ENCODE data around the gene COPB1. TPM values are rescaled to one million over a fixed set of nuclear protein-coding genes. Genes with fewer than 3 reads are reported as not detected.

COPB1 gene
- total and polyA plus RNA-seq, 9 of the 15 experiments (the other 6 are each of a cell fraction or from before 2014, with no cell fraction given): 64.7 to 188 (median 91.6) TPM

DNA sequence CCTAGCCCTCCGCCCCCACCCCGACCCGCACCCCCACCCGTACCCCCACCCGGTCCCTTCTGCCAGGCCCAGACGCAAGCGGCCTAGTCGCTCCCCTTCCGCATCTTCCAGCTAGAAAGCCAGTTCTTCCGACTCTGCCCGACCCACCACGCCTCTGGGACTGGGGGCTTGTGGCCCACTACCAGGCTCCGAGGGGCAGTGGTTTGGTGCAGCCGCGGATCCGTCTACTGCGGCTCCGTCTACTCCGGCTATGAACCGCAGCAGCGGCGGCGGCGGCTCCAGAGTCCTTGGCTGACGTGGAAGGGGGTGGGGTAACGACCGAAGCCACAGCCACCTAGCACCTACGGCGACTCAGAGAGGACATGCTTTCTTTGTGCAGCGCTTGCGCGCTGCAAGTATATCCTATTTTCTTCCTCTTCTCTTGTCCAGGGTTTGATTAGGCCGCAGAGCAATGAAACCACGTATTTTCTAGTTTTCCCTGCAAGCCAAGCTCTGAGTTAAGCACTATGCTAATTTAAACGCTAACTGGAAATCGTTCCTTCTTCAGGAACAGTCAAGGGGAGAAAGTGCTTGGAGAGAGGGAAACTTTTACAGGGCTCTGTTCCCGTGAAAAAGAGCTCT is at the start of gene COPB1 (continued):
- TF ChIP-seq, protein P1, sequence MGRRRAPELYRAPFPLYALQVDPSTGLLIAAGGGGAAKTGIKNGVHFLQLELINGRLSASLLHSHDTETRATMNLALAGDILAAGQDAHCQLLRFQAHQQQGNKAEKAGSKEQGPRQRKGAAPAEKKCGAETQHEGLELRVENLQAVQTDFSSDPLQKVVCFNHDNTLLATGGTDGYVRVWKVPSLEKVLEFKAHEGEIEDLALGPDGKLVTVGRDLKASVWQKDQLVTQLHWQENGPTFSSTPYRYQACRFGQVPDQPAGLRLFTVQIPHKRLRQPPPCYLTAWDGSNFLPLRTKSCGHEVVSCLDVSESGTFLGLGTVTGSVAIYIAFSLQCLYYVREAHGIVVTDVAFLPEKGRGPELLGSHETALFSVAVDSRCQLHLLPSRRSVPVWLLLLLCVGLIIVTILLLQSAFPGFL (CRISPR knock-in tag; IDR thresholded peaks at IDR 0.05): no peak
- TF ChIP-seq RBFOX2 (IDR thresholded peaks at IDR 0.05; ENCODE audit: low read depth, low read length) (peak; percentile 95), ZNF583 (CRISPR knock-in tag; IDR thresholded peaks at IDR 0.05) (no peak), ARHGAP35 (IDR thresholded peaks at IDR 0.05; ENCODE audit: partially characterized antibody) (no peak), ZNF766 (CRISPR knock-in tag; conservative IDR thresholded peaks at IDR 0.05) (no peak), SOX6 (IDR thresholded peaks at IDR 0.05) (peak; percentile 43; the same call in 1 of the 2 replicates), ZNF212 (CRISPR knock-in tag; IDR thresholded peaks at IDR 0.05) (no peak), ZNF696 (CRISPR knock-in tag; conservative IDR thresholded peaks at IDR 0.05) (no peak), RAD51 (IDR thresholded peaks at IDR 0.05; ENCODE audit: borderline replicate concordance, low read depth) (no peak), PHF20 (IDR thresholded peaks at IDR 0.05; ENCODE audit: partially characterized antibody) (peak; percentile 73), GATAD2A (IDR thresholded peaks at IDR 0.05) (no peak), ELF2 (CRISPR knock-in tag; IDR thresholded peaks at IDR 0.05) (no peak), XRCC4 (IDR thresholded peaks at IDR 0.05; ENCODE audit: extremely low read depth, insufficient read depth, insufficient read length) (no peak), ZNF124 (CRISPR knock-in tag; IDR thresholded peaks at IDR 0.05) (no peak), PCBP2 (IDR thresholded peaks at IDR 0.05; ENCODE audit: low read depth, low read length, poor library complexity, severe bottlenecking) (no peak), RB1 (IDR thresholded peaks at IDR 0.05; ENCODE audit: low read depth) (peak; percentile 61), HDAC2 (IDR thresholded peaks at IDR 0.05) (no peak), SMC3 (conservative IDR thresholded peaks at IDR 0.05; ENCODE audit: insufficient read depth, low read depth, low read length) (no peak), PRPF4 (IDR thresholded peaks at IDR 0.05; ENCODE audit: insufficient read depth, low read depth, low read length, poor library complexity, severe bottlenecking) (no peak), MCM3 (IDR thresholded peaks at IDR 0.05) (no peak), ZNF146 (CRISPR knock-in tag; IDR thresholded peaks at IDR 0.05; ENCODE audit: unreplicated experiment) (no peak), NR3C1 (CRISPR knock-in tag; IDR thresholded peaks at IDR 0.05) (no peak), PHF21A (IDR thresholded peaks at IDR 0.05; ENCODE audit: borderline replicate concordance, low read depth) (no peak)
- TF ChIP-seq, protein P2, sequence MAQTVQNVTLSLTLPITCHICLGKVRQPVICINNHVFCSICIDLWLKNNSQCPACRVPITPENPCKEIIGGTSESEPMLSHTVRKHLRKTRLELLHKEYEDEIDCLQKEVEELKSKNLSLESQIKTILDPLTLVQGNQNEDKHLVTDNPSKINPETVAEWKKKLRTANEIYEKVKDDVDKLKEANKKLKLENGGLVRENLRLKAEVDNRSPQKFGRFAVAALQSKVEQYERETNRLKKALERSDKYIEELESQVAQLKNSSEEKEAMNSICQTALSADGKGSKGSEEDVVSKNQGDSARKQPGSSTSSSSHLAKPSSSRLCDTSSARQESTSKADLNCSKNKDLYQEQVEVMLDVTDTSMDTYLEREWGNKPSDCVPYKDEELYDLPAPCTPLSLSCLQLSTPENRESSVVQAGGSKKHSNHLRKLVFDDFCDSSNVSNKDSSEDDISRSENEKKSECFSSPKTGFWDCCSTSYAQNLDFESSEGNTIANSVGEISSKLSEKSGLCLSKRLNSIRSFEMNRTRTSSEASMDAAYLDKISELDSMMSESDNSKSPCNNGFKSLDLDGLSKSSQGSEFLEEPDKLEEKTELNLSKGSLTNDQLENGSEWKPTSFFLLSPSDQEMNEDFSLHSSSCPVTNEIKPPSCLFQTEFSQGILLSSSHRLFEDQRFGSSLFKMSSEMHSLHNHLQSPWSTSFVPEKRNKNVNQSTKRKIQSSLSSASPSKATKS (CRISPR knock-in tag; IDR thresholded peaks at IDR 0.05): no peak
- TF ChIP-seq, protein P3, sequence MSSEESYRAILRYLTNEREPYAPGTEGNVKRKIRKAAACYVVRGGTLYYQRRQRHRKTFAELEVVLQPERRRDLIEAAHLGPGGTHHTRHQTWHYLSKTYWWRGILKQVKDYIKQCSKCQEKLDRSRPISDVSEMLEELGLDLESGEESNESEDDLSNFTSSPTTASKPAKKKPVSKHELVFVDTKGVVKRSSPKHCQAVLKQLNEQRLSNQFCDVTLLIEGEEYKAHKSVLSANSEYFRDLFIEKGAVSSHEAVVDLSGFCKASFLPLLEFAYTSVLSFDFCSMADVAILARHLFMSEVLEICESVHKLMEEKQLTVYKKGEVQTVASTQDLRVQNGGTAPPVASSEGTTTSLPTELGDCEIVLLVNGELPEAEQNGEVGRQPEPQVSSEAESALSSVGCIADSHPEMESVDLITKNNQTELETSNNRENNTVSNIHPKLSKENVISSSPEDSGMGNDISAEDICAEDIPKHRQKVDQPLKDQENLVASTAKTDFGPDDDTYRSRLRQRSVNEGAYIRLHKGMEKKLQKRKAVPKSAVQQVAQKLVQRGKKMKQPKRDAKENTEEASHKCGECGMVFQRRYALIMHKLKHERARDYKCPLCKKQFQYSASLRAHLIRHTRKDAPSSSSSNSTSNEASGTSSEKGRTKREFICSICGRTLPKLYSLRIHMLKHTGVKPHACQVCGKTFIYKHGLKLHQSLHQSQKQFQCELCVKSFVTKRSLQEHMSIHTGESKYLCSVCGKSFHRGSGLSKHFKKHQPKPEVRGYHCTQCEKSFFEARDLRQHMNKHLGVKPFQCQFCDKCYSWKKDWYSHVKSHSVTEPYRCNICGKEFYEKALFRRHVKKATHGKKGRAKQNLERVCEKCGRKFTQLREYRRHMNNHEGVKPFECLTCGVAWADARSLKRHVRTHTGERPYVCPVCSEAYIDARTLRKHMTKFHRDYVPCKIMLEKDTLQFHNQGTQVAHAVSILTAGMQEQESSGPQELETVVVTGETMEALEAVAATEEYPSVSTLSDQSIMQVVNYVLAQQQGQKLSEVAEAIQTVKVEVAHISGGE (CRISPR knock-in tag; IDR thresholded peaks at IDR 0.05): no peak; a peak in 1 of 6 replicates

Data from K562 (cell line).